AG04449 (cell line): ENCODE data around the gene TRAM2.

ENCODE experiments used
- CTCF ChIA-PET: fragments of 350-600 bp; formaldehyde crosslinking; extraction: SDS; loops from one replicate; lab custom pipeline; 2021; ENCODE audit warnings: antibody characterized with exemption; lab: Yijun Ruan, JAX
- POLR2A ChIA-PET: fragments of 400-600, 350-600 bp; formaldehyde crosslinking; extraction: SDS; loops from one replicate; lab custom pipeline; 2020; ENCODE audit warnings: antibody characterized with exemption, inconsistent platforms; lab: Yijun Ruan, JAX
- DNase-seq: peaks from one replicate; pipeline ENCODE4 v3.0.0-alpha.2; 2010; ENCODE audit warnings: low read depth, low spot score
- H3K4me3 ChIP-seq: 2 replicates; pipeline ENCODE4 v1.5.1; 2011; ENCODE audit warnings: low read depth, mild to moderate bottlenecking, control low read depth, low read length
- CTCF ChIP-seq: IDR thresholded peaks from one replicate; pipeline ENCODE4 v1.5.1; 2011; ENCODE audit warnings: mild to moderate bottlenecking, moderate library complexity, low read length, control low read depth, inconsistent platforms; ENCODE audit not compliant: insufficient read depth; ENCODE audit errors: missing control alignments

Gene TRAM2

DNA sequence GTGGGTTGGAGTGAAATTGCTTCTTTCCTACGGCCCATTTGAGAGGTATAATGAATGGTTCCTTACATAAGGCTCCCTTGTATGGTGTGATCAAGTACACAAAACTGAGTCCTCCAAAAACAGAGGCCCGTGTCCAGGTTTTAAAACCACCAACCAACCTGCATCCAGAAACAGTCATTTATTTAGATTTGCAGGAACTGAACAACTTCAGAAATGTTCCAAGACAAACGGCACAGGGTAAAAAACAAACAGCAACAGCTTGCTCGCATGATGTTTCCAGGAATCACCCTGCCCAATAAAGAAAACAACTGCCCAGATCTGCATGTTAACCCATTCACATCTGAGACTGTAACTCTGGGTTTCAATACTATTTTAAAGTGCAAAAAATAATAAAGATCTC lies 40.2 kb upstream of the TRAM2 start:
- CTCF ChIA-PET, result interaction anchor here (0.6 kb wide), 1 partner anchor 18 kb away, joined by 3 read pairs; no protein-coding TSS in a partner anchor
- POLR2A ChIA-PET, result no interaction called here
- no peak for TF ChIP-seq CTCF
- no peak for DNase-seq
- H3K4me3 ChIP-seq, result no peak overlapping the region

GRCh38 chr6:52616059-52616690 lies 39.3 kb upstream of the TRAM2 start:
- no peak for TF ChIP-seq CTCF
- DNase-seq, result no peak
- ChIA-PET CTCF (interaction anchor here (0.6 to 1.9 kb wide), 3 partner anchors 12 to 36 kb away, joined by 3 to 6 read pairs (median 4); no protein-coding TSS in a partner anchor), POLR2A (no interaction called here)
- H3K4me3 ChIP-seq, result no peak overlapping the region

DNA sequence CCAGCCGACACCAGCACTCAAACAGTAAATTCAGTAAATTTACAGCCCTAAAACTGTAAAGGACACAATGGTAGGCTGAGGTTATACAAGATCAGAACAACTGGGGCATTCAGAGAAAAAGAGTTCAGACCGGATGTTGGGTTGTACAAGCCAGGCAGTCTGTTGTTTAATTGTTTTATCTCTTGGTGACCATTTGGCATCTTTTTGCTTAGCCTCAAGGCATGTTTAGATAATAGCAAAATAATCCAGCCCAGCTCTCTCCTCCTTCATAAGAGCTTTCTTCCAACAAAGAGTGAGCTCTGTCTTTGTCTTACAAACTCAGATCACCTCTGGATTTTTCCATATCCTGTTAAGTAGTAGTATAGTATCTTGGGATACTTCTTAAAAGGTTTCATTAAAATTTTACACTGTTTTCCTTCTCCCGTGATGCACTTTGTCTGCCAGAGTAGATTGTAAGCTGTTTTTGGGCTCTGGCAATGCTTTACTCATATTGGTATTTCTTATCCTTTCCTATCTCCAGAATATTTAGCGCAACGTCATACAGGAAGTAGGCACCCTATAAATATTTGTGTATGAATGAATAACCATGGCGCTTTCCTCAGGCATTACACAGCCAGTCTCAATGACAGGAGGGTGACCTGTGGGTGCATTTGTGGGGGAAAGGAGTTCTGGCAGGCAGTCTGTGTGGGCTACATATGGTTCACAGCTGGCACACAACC lies 35.6 kb upstream of the TRAM2 start:
- H3K4me3 ChIP-seq, result no peak overlapping the region
- ChIA-PET POLR2A (no interaction called here), CTCF (interaction anchor here (0.7 to 0.8 kb wide), 2 partner anchors 40 to 196 kb away, joined by 3 to 5 read pairs; no protein-coding TSS in a partner anchor)
- DNase-seq, result no peak
- no peak for TF ChIP-seq CTCF

DNA sequence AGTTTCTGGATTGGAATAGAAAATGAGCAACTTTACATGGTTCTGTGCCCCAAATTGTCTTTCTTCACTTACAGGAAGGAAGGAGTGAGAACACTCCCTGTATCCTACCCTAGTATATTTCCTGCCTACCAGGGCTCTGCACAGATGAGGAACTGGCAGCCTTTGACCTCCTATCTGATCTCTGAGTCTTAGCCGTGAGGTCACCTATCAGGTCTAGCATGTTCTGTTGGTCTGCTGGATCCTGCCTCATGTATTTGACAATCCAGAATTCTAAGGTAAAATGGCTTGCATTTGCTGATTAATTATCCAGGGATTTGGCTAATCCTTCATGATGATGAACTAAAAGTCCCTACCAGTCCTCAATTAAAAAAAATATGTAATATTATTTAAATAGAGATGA lies 35.0 kb upstream of the TRAM2 start:
- ChIA-PET POLR2A (no interaction called here), CTCF (interaction anchor here (0.7 to 0.8 kb wide), 2 partner anchors 41 to 195 kb away, joined by 3 to 5 read pairs; no protein-coding TSS in a partner anchor)
- DNase-seq, result no peak
- H3K4me3 ChIP-seq, result no peak overlapping the region
- TF ChIP-seq CTCF, result no peak

GRCh38 chr6:52610745-52611355 lies 34.0 kb upstream of the TRAM2 start:
- DNase-seq, result no peak
- CTCF ChIA-PET, result interaction anchor here (0.8 kb wide), 1 partner anchor 41 kb away, joined by 3 read pairs; no protein-coding TSS in a partner anchor
- TF ChIP-seq CTCF, result no peak
- POLR2A ChIA-PET, result no interaction called here
- H3K4me3 ChIP-seq, result no peak overlapping the region

- no peak overlapping the region for H3K4me3 ChIP-seq
- TF ChIP-seq CTCF, result no peak
- POLR2A ChIA-PET, result no interaction called here
- no peak for DNase-seq
- CTCF ChIA-PET, result interaction anchor here (0.8 to 6.6 kb wide), 2 partner anchors 13 to 42 kb away, joined by 3 to 79 read pairs; no protein-coding TSS in a partner anchor
Measured at GRCh38 chr6:52610011-52610410, 33.2 kb upstream of the TRAM2 start.
